GM12864 (cell line): ENCODE results near the gene TENM3.

Source experiments
- DNase-seq: peaks from one replicate; pipeline ENCODE4 v3.0.0-alpha.2; 2011; ENCODE audit warnings: low read depth
- H3K4me3 ChIP-seq: 2 replicates; pipeline ENCODE4 v1.5.1; 2011; ENCODE audit warnings: mild to moderate bottlenecking, low read depth, low read length, control low read depth
- CTCF ChIP-seq: IDR thresholded peaks from 2 replicates; pipeline ENCODE4 v1.5.1; 2011; ENCODE audit warnings: low read depth, mild to moderate bottlenecking, moderate library complexity, low read length, control low read depth, inconsistent platforms; ENCODE audit errors: missing control alignments

TENM3 gene

DNA sequence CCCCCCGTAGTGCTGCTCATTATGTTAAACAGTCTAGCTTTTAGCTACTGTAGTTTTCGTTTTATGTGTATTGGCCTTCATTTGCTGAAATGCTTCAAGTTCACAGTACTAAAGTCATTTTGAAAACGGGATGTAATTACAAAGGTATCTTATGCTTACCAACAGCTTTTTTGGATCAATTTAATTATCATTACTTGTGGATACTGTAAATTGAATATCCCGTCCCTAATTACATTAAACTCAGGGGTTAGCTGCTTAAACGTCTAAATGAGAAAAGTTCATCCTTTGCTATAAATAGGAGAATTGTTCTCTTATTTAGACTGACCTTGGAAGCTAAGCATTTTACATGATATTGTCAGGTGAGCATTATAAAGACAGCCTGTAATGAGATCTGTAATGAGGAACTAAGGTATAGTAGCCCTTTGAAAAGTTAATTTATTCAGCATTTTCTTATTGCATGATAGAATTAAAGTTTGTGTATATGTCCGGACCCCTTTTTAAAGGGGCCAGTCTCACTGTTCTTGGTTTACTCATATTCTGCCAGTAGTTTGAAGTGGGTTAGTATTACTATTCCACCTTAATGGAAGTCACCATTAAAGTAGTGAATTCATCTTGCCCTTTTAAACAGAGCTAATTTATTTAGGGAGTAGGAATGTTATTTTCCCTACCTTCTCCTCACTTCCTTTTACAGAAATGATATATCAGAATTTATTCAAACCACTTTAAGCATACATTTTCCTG lies 252.6 kb downstream of the TENM3 start:
- no peak for TF ChIP-seq CTCF
- H3K4me3 ChIP-seq = no peak overlapping the region
- no peak for DNase-seq

DNA sequence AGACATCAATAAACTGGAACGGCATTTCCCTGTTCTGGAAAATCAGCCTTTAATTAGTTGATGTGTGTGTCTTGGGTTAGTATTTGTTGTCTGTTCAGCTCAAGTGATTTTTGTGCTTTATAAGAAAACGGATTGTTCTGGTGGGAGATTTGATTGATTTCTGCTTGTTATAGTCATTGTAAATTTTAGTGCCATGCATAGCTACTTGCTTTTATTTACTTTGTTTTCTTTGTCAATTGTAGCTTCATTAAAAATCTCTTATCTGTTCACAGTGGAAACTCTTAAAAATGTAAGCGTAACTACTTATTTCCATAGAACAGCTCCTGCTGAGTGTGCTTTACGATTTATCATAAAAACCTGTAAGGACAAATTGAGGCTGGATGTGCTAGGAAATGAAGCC lies 253.2 kb downstream of the TENM3 start:
- TF ChIP-seq CTCF = no peak
- H3K4me3 ChIP-seq = no peak overlapping the region
- no peak for DNase-seq

DNA sequence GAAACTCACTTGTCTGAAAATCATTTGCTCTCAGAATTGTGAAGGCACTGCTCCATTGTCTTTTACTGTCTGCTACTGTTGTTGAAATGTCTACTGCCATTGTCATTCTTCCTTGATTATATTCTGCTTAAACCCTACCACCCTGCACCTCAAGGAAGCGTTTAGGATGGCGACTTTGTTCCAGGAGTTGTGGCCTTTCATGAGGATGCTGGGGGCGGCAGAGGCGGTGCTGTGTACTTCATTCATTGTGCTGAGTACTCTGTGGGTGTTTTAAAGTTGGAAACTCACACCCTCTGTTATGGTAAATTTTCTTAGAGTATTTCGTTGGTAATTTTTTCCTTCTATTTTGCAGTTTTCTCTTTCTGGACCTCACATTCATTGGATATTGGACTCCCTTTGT lies 258.9 kb downstream of the TENM3 start:
- TF ChIP-seq CTCF = no peak
- H3K4me3 ChIP-seq = no peak overlapping the region
- DNase-seq = no peak

- DNase-seq = no peak
- no peak overlapping the region for H3K4me3 ChIP-seq
- no peak for TF ChIP-seq CTCF
Measured at GRCh38 chr4:182504463-182504862, 261.3 kb downstream of the TENM3 start.

DNA sequence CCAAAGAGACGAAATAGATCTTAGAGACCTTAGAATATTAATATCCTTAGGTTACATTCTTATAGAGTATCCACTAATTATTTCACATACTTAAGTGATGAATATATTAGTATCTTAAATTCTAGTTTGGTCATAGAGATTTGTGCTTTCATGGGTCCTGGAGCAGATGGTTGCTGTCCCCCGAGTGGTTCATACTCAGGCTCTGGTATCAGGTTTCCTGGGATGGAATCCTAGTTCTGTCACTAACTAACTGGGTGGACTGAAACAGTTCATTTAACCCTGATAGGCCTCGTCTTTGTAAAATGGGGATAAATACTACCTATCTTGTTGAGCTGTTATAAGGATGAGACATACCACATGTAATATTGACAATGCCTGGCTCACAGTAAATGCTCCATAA lies 264.6 kb downstream of the TENM3 start:
- no peak for DNase-seq
- H3K4me3 ChIP-seq = no peak overlapping the region
- TF ChIP-seq CTCF = no peak

DNA sequence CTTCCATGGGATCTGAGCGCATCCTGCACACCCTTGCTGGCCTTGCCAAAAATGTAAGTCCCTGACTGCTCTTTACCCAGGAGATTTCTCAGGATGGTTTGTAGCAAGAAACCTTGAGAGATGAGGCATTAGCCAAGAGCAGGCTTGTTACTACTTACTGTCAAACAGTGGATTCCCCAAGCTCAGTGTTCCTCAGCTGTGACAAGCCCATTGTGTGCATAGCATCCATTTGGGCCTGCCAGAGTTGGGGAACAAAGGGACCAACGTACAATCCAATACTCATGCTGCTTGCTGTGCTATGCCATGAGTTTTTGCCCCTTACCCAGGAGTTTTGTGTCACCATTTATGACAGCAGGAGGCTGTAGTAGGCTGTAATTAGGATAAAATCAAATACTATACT lies 267.6 kb downstream of the TENM3 start:
- TF ChIP-seq CTCF = no peak
- no peak overlapping the region for H3K4me3 ChIP-seq
- DNase-seq = no peak
